ENCODE results near the gene ARHGAP15. TPM values are rescaled to one million over a fixed set of nuclear protein-coding genes. Genes with fewer than 3 reads are reported as not detected.

Gene ARHGAP15
- total RNA-seq, 2 experiments from 2014 or later = 72.1 to 98.4 TPM

GRCh38 chr2:143177096-143177786, 48.0 kb downstream of the ARHGAP15 start:
- intact Hi-C loops (cut with micrococcal nuclease; ENCODE audit: unreplicated experiment) = no loop called here
- H3K4me2 ChIP-seq (ENCODE audit: low read length) = peak overlapping the region; percentile 87
- no TSS peak for BruUV-seq (replicated peaks)
- POLR2A ChIA-PET = interaction anchor here (0.9 to 1.1 kb wide), 2 partner anchors 15 to 20 kb away, joined by 4 to 5 read pairs; no protein-coding TSS in a partner anchor
- H3K27ac ChIP-seq (ENCODE audit: low read depth, low read length, poor library complexity, severe bottlenecking) = peak overlapping the region; percentile 61
- no peaks in the 10 kb centered on the region for H3K9me2 ChIP-seq (ENCODE audit: insufficient read depth, low read length)
- H2AFZ ChIP-seq (ENCODE audit: low read length) = no peak overlapping the region
- peaks cover 10% of the 10 kb centered on the region; the same call in 1 of the 2 replicates for H3K9me3 ChIP-seq (ENCODE audit: low read length)
- H3K79me2 ChIP-seq (ENCODE audit: insufficient read depth, low read depth, low read length) = peaks cover 49% of the 10 kb centered on the region
- peak; percentile 66 for DNase-seq (ENCODE audit: low spot score)
- H3K4me1 ChIP-seq (ENCODE audit: insufficient read depth, low read length, poor library complexity, severe bottlenecking) = peaks cover 29% of the 10 kb centered on the region
- peak overlapping the region; percentile 59 for H3K4me3 ChIP-seq (ENCODE audit: low read depth, low read length, poor library complexity, severe bottlenecking)
- no peaks in the 10 kb centered on the region for H4K20me1 ChIP-seq (ENCODE audit: insufficient read depth, low read length)
- CTCF ChIA-PET (ENCODE audit: unreplicated experiment) = no interaction called here
- H3K36me3 ChIP-seq (ENCODE audit: insufficient read depth, low read length) = peaks cover 30% of the 10 kb centered on the region
- TF ChIP-seq CTCF (conservative IDR thresholded peaks at IDR 0.05; ENCODE audit: low read length) = no peak
- TF ChIP-seq EZH2phosphoT487 (IDR thresholded peaks at IDR 0.05; ENCODE audit: borderline replicate concordance, low read depth, low read length) = no peak

- TF ChIP-seq EZH2phosphoT487 (IDR thresholded peaks at IDR 0.05; ENCODE audit: borderline replicate concordance, low read depth, low read length) (no peak), CTCF (conservative IDR thresholded peaks at IDR 0.05; ENCODE audit: low read length) (no peak)
- intact Hi-C loops (cut with micrococcal nuclease; ENCODE audit: unreplicated experiment) = no loop called here
- BruUV-seq (replicated peaks) = no TSS peak
- H3K9me3 ChIP-seq (ENCODE audit: low read length) = peaks cover 10% of the 10 kb centered on the region; the same call in 1 of the 2 replicates
- H3K9me2 ChIP-seq (ENCODE audit: insufficient read depth, low read length) = no peaks in the 10 kb centered on the region
- no peaks in the 10 kb centered on the region for H4K20me1 ChIP-seq (ENCODE audit: insufficient read depth, low read length)
- no peak overlapping the region for H2AFZ ChIP-seq (ENCODE audit: low read length)
- peaks cover 25% of the 10 kb centered on the region for H3K36me3 ChIP-seq (ENCODE audit: insufficient read depth, low read length)
- ChIA-PET CTCF (ENCODE audit: unreplicated experiment) (no interaction called here), POLR2A (interaction anchor here (0.7 to 1.4 kb wide), 4 partner anchors 15 to 1029 kb away, joined by 3 to 5 read pairs (median 4); no protein-coding TSS in a partner anchor)
- no peak for DNase-seq (ENCODE audit: low spot score)
- H3K4me2 ChIP-seq (ENCODE audit: low read length) = no peak overlapping the region
- H3K4me3 ChIP-seq (ENCODE audit: low read depth, low read length, poor library complexity, severe bottlenecking) = no peak overlapping the region
- H3K4me1 ChIP-seq (ENCODE audit: insufficient read depth, low read length, poor library complexity, severe bottlenecking) = peaks cover 25% of the 10 kb centered on the region
- H3K27ac ChIP-seq (ENCODE audit: low read depth, low read length, poor library complexity, severe bottlenecking) = no peak overlapping the region
- H3K79me2 ChIP-seq (ENCODE audit: insufficient read depth, low read depth, low read length) = peaks cover 30% of the 10 kb centered on the region
These were observed 52.3 kb downstream of the ARHGAP15 start for GRCh38 chr2:143181494-143181893.

GRCh38 chr2:143182649-143183048, 53.4 kb downstream of the ARHGAP15 start:
- DNase-seq (ENCODE audit: low spot score) = no peak
- Histone ChIP-seq H3K4me1 (ENCODE audit: insufficient read depth, low read length, poor library complexity, severe bottlenecking) (peaks cover 14% of the 10 kb centered on the region), H3K4me2 (ENCODE audit: low read length) (no peak overlapping the region), H3K4me3 (ENCODE audit: low read depth, low read length, poor library complexity, severe bottlenecking) (no peak overlapping the region), H3K27ac (ENCODE audit: low read depth, low read length, poor library complexity, severe bottlenecking) (no peak overlapping the region), H4K20me1 (ENCODE audit: insufficient read depth, low read length) (no peaks in the 10 kb centered on the region), H3K9me3 (ENCODE audit: low read length) (peaks cover 10% of the 10 kb centered on the region; the same call in 1 of the 2 replicates), H2AFZ (ENCODE audit: low read length) (no peak overlapping the region), H3K36me3 (ENCODE audit: insufficient read depth, low read length) (peaks cover 25% of the 10 kb centered on the region), H3K9me2 (ENCODE audit: insufficient read depth, low read length) (no peaks in the 10 kb centered on the region), H3K79me2 (ENCODE audit: insufficient read depth, low read depth, low read length) (peaks cover 18% of the 10 kb centered on the region)
- no peak for TF ChIP-seq CTCF (conservative IDR thresholded peaks at IDR 0.05; ENCODE audit: low read length)
- no peak for TF ChIP-seq EZH2phosphoT487 (IDR thresholded peaks at IDR 0.05; ENCODE audit: borderline replicate concordance, low read depth, low read length)
- ChIA-PET POLR2A (no interaction called here), CTCF (ENCODE audit: unreplicated experiment) (no interaction called here)
- BruUV-seq (replicated peaks) = no TSS peak
- intact Hi-C loops (cut with micrococcal nuclease; ENCODE audit: unreplicated experiment) = no loop called here

All from OCI-LY7 (cell line).